HepG2 (cell line): ENCODE measurements around the gene PXMP4. TPM values are rescaled to one million over a fixed set of nuclear protein-coding genes. Genes with fewer than 3 reads are reported as not detected.

Experiments
- ARID2 ChIP-seq: sonication (generic); formaldehyde crosslinking; IDR thresholded peaks from 2 replicates; pipeline ENCODE4 v1.8.1; 2022; ENCODE audit warnings: mild to moderate bottlenecking, missing genetic modification reagents, borderline replicate concordance
- ARNTL ChIP-seq: sonication (generic); formaldehyde crosslinking; IDR thresholded peaks from 2 replicates; pipeline ENCODE4 v1.4.0; 2020; ENCODE audit warnings: mild to moderate bottlenecking, missing genetic modification reagents
- FOXP1 ChIP-seq, 2 experiments: fragments of 450-650 bp in 1 of 2; IDR thresholded peaks; 2 replicates each; pipeline ENCODE4 v1.6.1; 2017 to 2018; ENCODE audit warnings: antibody characterized with exemption in 1 of 2
- PBX2 ChIP-seq: IDR thresholded peaks from 2 replicates; pipeline ENCODE4 v1.6.1; 2016; ENCODE audit warnings: control low read depth
- PHF5A ChIP-seq: IDR thresholded peaks from one replicate; pipeline ENCODE4 v1.6.1; 2018; ENCODE audit warnings: low read depth, missing genetic modification reagents; ENCODE audit not compliant: unreplicated experiment
- RFXAP ChIP-seq: sonication (generic); formaldehyde crosslinking; IDR thresholded peaks from 2 replicates; pipeline ENCODE4 v1.4.0; 2020; ENCODE audit warnings: missing genetic modification reagents, borderline replicate concordance
- RNF2 ChIP-seq: fragments of 450-650 bp; conservative IDR thresholded peaks from 2 replicates; pipeline ENCODE4 v1.6.1; 2016; ENCODE audit warnings: low read depth
- SSRP1 ChIP-seq: IDR thresholded peaks from 2 replicates; pipeline ENCODE4 v1.6.1; 2016; ENCODE audit warnings: control low read depth
- U2AF1 ChIP-seq: fragments of 200-400 bp; formaldehyde crosslinking; optimal IDR thresholded peaks from 2 replicates; pipeline ENCODE3; 2017; ENCODE audit warnings: mild to moderate bottlenecking, low read depth, low read length
- WIZ ChIP-seq: sonication (generic); formaldehyde crosslinking; IDR thresholded peaks from 2 replicates; pipeline ENCODE4 v1.5.1; 2020; ENCODE audit warnings: mild to moderate bottlenecking, missing genetic modification reagents
- YY1 ChIP-seq: IDR thresholded peaks from 2 replicates; pipeline ENCODE4 v1.6.1; 2011; ENCODE audit warnings: low read length, low read depth, moderate library complexity, mild to moderate bottlenecking; ENCODE audit not compliant: insufficient read depth, insufficient replicate concordance
- ZFP36L2 ChIP-seq: sonication (generic); formaldehyde crosslinking; IDR thresholded peaks from 2 replicates; pipeline ENCODE4 v1.4.0; 2020; ENCODE audit warnings: missing genetic modification reagents
- ZFP37 ChIP-seq: sonication (generic); formaldehyde crosslinking; IDR thresholded peaks from 2 replicates; pipeline ENCODE4 v1.4.0; 2020; ENCODE audit warnings: missing genetic modification reagents, borderline replicate concordance
- ZNF20 ChIP-seq: sonication (generic); formaldehyde crosslinking; IDR thresholded peaks from 2 replicates; pipeline ENCODE4 v1.4.0; 2020; ENCODE audit warnings: mild to moderate bottlenecking, moderate library complexity, missing genetic modification reagents
- ZNF276 ChIP-seq: sonication (generic); formaldehyde crosslinking; IDR thresholded peaks from 2 replicates; pipeline ENCODE4 v1.4.0; 2020; ENCODE audit warnings: mild to moderate bottlenecking, low read depth, missing genetic modification reagents
- ZNF296 ChIP-seq: sonication (generic); formaldehyde crosslinking; conservative IDR thresholded peaks from 2 replicates; pipeline ENCODE4 v1.5.0; 2020; ENCODE audit warnings: mild to moderate bottlenecking, missing genetic modification reagents
- ZNF367 ChIP-seq: sonication (generic); formaldehyde crosslinking; IDR thresholded peaks from 2 replicates; pipeline ENCODE4 v1.4.0; 2020; ENCODE audit warnings: missing genetic modification reagents, borderline replicate concordance
- ZNF441 ChIP-seq: sonication (generic); formaldehyde crosslinking; IDR thresholded peaks from 2 replicates; pipeline ENCODE4 v1.7.0; 2021; ENCODE audit warnings: missing genetic modification reagents, borderline replicate concordance
- ZNF496 ChIP-seq: sonication (generic); formaldehyde crosslinking; IDR thresholded peaks from 2 replicates; pipeline ENCODE4 v1.8.1; 2023; ENCODE audit warnings: mild to moderate bottlenecking, moderate library complexity, missing genetic modification reagents; ENCODE audit not compliant: insufficient replicate concordance
- ZNF589 ChIP-seq: sonication (generic); formaldehyde crosslinking; conservative IDR thresholded peaks from 2 replicates; pipeline ENCODE4 v1.8.0; 2022; ENCODE audit warnings: mild to moderate bottlenecking, moderate library complexity, missing genetic modification reagents
- ZNF782 ChIP-seq: sonication (generic); formaldehyde crosslinking; IDR thresholded peaks from 2 replicates; pipeline ENCODE4 v1.4.0; 2020; ENCODE audit warnings: missing genetic modification reagents, mild to moderate bottlenecking, borderline replicate concordance
- polyA plus RNA-seq, 8 experiments: library from polyadenylated mRNA; depleted of rRNA in 3 of 8; stranded (reverse) in 7 of 8; unstranded in 1 of 8; fragments of >200 nt; fragmentation: Illumina TruSeq in 4 of 8; extraction: Trizol in 4 of 8; gene quantifications; 2 replicates each; pipeline versions ENCODE4 v1.2.1 to v1.2.3, GENCODE V29; 2011 to 2016; ENCODE audit warnings: low read depth in 4 of 8, missing spikeins in 1 of 8, mixed read lengths in 1 of 8; ENCODE audit not compliant: insufficient read depth in 1 of 8
- total RNA-seq, 5 experiments: library from RNA; depleted of rRNA; stranded (reverse); fragments of >200 nt; fragmentation: Illumina TruSeq; extraction: Trizol; gene quantifications; 2 replicates each; pipeline ENCODE4 v1.2.3, GENCODE V29; 2016; ENCODE audit warnings: low read depth in 1 of 5
- TF ChIP-seq, protein P1 (sequence below): sonication (generic); formaldehyde crosslinking; IDR thresholded peaks from 2 replicates; pipeline ENCODE4 v1.8.0; 2022; ENCODE audit warnings: mild to moderate bottlenecking, missing genetic modification reagents; ENCODE audit not compliant: insufficient replicate concordance
- TF ChIP-seq, protein P2 (sequence below): IDR thresholded peaks from 2 replicates; pipeline ENCODE4 v1.6.1; 2016; ENCODE audit warnings: missing genetic modification reagents, missing compliant biosample characterization
- TF ChIP-seq, protein P3 (sequence below): IDR thresholded peaks from 2 replicates; pipeline ENCODE4 v1.6.1; 2016; ENCODE audit warnings: missing compliant biosample characterization, missing genetic modification reagents, borderline replicate concordance

The PXMP4 gene
- total and polyA plus RNA-seq, 2 of the 13 experiments (the other 11 are each of a cell fraction or from before 2014, with no cell fraction given), result not detected

DNA sequence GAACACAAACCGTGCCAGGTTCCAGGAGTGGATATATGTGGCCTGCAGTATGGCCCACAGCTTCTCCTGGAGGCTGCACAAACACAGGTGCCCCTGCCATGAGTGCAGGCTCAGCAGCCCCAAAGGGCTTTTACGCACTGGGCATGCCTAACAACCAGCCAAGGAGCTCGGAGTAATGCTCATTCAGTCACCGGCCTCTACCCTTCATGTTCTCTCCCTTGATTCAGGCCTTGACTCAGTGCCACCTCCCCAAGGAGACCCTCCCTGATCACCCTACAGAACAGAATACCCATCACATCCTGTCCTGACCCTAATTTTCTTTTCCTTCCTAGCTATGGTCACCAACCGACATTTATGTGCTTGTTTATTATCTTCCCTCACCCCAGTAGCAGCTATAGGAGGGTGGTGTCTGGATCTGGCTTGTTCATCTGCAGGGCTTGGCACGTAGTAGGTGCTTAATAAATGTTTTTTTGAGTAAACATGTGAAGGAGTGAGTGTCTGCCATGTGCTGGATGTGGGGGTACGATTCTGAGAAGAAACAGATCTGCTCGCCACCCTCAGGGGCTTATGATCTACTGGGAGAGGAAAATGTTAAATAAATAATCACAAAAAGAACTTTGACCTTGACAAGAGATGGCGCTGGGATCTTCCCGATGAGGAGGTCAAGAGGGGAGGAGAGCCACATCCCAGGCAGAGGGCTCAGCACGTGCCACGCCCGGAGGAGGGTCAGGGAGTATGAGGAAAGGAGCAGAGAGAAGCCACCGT is 9.2 kb downstream of the PXMP4 start (continued):
- TF ChIP-seq PBX2 (CRISPR knock-in tag), result no peak
- TF ChIP-seq, protein P1, sequence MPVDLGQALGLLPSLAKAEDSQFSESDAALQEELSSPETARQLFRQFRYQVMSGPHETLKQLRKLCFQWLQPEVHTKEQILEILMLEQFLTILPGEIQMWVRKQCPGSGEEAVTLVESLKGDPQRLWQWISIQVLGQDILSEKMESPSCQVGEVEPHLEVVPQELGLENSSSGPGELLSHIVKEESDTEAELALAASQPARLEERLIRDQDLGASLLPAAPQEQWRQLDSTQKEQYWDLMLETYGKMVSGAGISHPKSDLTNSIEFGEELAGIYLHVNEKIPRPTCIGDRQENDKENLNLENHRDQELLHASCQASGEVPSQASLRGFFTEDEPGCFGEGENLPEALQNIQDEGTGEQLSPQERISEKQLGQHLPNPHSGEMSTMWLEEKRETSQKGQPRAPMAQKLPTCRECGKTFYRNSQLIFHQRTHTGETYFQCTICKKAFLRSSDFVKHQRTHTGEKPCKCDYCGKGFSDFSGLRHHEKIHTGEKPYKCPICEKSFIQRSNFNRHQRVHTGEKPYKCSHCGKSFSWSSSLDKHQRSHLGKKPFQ (CRISPR knock-in tag), result no peak
- TF ChIP-seq ZNF296 (CRISPR knock-in tag), result 0 out of 2 replicates have a peak, but pooled peaks have one; percentile 40
- TF ChIP-seq ZNF276 (CRISPR knock-in tag), result no peak
- TF ChIP-seq YY1, result no peak
- TF ChIP-seq ZNF367 (CRISPR knock-in tag), result no peak
- TF ChIP-seq ZNF589 (CRISPR knock-in tag), result no peak
- TF ChIP-seq, protein P2, sequence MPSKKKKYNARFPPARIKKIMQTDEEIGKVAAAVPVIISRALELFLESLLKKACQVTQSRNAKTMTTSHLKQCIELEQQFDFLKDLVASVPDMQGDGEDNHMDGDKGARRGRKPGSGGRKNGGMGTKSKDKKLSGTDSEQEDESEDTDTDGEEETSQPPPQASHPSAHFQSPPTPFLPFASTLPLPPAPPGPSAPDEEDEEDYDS (CRISPR knock-in tag), result no peak
- peak; percentile 51; the same call in 1 of the 2 replicates for TF ChIP-seq ARNTL
- TF ChIP-seq ZNF782 (CRISPR knock-in tag), result no peak
- TF ChIP-seq RNF2, result no peak
- no peak for TF ChIP-seq ZNF496
- TF ChIP-seq, protein P3, sequence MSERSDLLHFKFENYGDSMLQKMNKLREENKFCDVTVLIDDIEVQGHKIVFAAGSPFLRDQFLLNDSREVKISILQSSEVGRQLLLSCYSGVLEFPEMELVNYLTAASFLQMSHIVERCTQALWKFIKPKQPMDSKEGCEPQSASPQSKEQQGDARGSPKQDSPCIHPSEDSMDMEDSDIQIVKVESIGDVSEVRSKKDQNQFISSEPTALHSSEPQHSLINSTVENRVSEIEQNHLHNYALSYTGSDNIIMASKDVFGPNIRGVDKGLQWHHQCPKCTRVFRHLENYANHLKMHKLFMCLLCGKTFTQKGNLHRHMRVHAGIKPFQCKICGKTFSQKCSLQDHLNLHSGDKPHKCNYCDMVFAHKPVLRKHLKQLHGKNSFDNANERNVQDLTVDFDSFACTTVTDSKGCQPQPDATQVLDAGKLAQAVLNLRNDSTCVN (CRISPR knock-in tag), result no peak
- TF ChIP-seq ARID2 (CRISPR knock-in tag), result no peak
- no peak for TF ChIP-seq PHF5A
- TF ChIP-seq SSRP1 (CRISPR knock-in tag), result no peak
- no peak for TF ChIP-seq ZFP36L2
- no peak for TF ChIP-seq RFXAP (CRISPR knock-in tag)
- no peak for TF ChIP-seq WIZ
- TF ChIP-seq ZNF20, result no peak
- TF ChIP-seq ZFP37 (CRISPR knock-in tag), result no peak
- TF ChIP-seq U2AF1, result no peak
- TF ChIP-seq FOXP1 (IDR thresholded peaks at IDR 0.05), result no peak
- no peak for TF ChIP-seq FOXP1 (CRISPR knock-in tag; IDR thresholded peaks at IDR 0.05)
- no peak for TF ChIP-seq ZNF441 (CRISPR knock-in tag)
